ENCODE results near the gene AKAP13. TPM values are rescaled to one million over a fixed set of nuclear protein-coding genes. Genes with fewer than 3 reads are reported as not detected.

Gene AKAP13
- polyA plus RNA-seq, 1 experiment, result 15.5 TPM

- H3K9me3 ChIP-seq (ENCODE audit: control insufficient read depth, insufficient read depth, low read length), result no peaks in the 10 kb centered on the region
- POLR2A ChIA-PET, result no interaction called here
- peak overlapping the region; percentile 40 for H3K27ac ChIP-seq (ENCODE audit: low read depth, low read length)
- no peak for TF ChIP-seq CTCF (IDR thresholded peaks at IDR 0.05; ENCODE audit: low read depth, low read length)
- peak overlapping the region; percentile 30; the same call in 1 of the 2 replicates for H3K4me3 ChIP-seq (ENCODE audit: low read depth, low read length)
- DNase-seq (ENCODE audit: low read depth, low spot score), result no peak
- H3K27me3 ChIP-seq (ENCODE audit: control insufficient read depth, insufficient read depth, low read length), result no peaks in the 10 kb centered on the region
- CTCF ChIA-PET, result interaction anchor here (1.0 kb wide), 1 partner anchor 221 kb away, joined by 3 read pairs; no protein-coding TSS in a partner anchor
Observed at GRCh38 chr15:85706779-85707518, 326.5 kb downstream of the AKAP13 start.

GRCh38 chr15:85707519-85708338 lies 327.3 kb downstream of the AKAP13 start:
- ChIA-PET POLR2A (no interaction called here), CTCF (interaction anchor here (0.6 to 1.0 kb wide), 2 partner anchors 91 to 222 kb away, joined by 3 read pairs; no protein-coding TSS in a partner anchor)
- Histone ChIP-seq H3K27ac (ENCODE audit: low read depth, low read length) (peak overlapping the region; percentile 40), H3K4me3 (ENCODE audit: low read depth, low read length) (peak overlapping the region; percentile 30), H3K9me3 (ENCODE audit: control insufficient read depth, insufficient read depth, low read length) (no peaks in the 10 kb centered on the region), H3K27me3 (ENCODE audit: control insufficient read depth, insufficient read depth, low read length) (no peaks in the 10 kb centered on the region)
- no peak for DNase-seq (ENCODE audit: low read depth, low spot score)
- TF ChIP-seq CTCF (IDR thresholded peaks at IDR 0.05; ENCODE audit: low read depth, low read length), result no peak

- H3K4me3 ChIP-seq (ENCODE audit: low read depth, low read length), result no peak overlapping the region
- DNase-seq (ENCODE audit: low read depth, low spot score), result no peak
- ChIA-PET CTCF (no interaction called here), POLR2A (no interaction called here)
- H3K27me3 ChIP-seq (ENCODE audit: control insufficient read depth, insufficient read depth, low read length), result no peaks in the 10 kb centered on the region
- no peak for TF ChIP-seq CTCF (IDR thresholded peaks at IDR 0.05; ENCODE audit: low read depth, low read length)
- H3K9me3 ChIP-seq (ENCODE audit: control insufficient read depth, insufficient read depth, low read length), result no peaks in the 10 kb centered on the region
- H3K27ac ChIP-seq (ENCODE audit: low read depth, low read length), result no peak overlapping the region
Observed at GRCh38 chr15:85708402-85708941, 328.1 kb downstream of the AKAP13 start.

GRCh38 chr15:85709250-85709649 lies 328.8 kb downstream of the AKAP13 start:
- ChIA-PET POLR2A (no interaction called here), CTCF (no interaction called here)
- H3K27me3 ChIP-seq (ENCODE audit: control insufficient read depth, insufficient read depth, low read length), result no peaks in the 10 kb centered on the region
- H3K27ac ChIP-seq (ENCODE audit: low read depth, low read length), result no peak overlapping the region
- DNase-seq (ENCODE audit: low read depth, low spot score), result no peak
- no peak overlapping the region for H3K4me3 ChIP-seq (ENCODE audit: low read depth, low read length)
- TF ChIP-seq CTCF (IDR thresholded peaks at IDR 0.05; ENCODE audit: low read depth, low read length), result no peak
- no peaks in the 10 kb centered on the region for H3K9me3 ChIP-seq (ENCODE audit: control insufficient read depth, insufficient read depth, low read length)

Data from AG04450 (cell line).